ENCODE results near the gene RIPPLY3. TPM values are rescaled to one million over a fixed set of nuclear protein-coding genes. Genes with fewer than 3 reads are reported as not detected.
"Not testable (repeated sequence)": the region's sequence is repeated elsewhere in the genome, so short reads cannot be mapped to it uniquely, and the experiment has no call there.

Gene RIPPLY3
- total RNA-seq, 4 donors from 2014 or later, result 0.21 TPM; not detected in 3

- Histone ChIP-seq H3K4me3 (no peak overlapping the region), H3K36me3 (no peaks in the 10 kb centered on the region), H3K4me1 (no peaks in the 10 kb centered on the region), H3K27me3 (no peaks in the 10 kb centered on the region), H3K9me3 (no peaks in the 10 kb centered on the region), H3K27ac (no peak overlapping the region)
- DNase-seq (ENCODE audit: low spot score in 2 of 2), result no peak
- 79% methylated on average over 6 of the region's 6 CpGs for WGBS
- TF ChIP-seq POLR2A (IDR thresholded peaks at IDR 0.05) (no peak), EP300 (IDR thresholded peaks at IDR 0.05) (no peak), POLR2AphosphoS5 (IDR thresholded peaks at IDR 0.05) (no peak)
Observed at GRCh38 chr21:37045149-37045548, 38.6 kb downstream of the RIPPLY3 start.

- WGBS, result 80% methylated on average over 6 of the region's 6 CpGs
Observed at GRCh38 chr21:37045556-37045955, 39.1 kb downstream of the RIPPLY3 start.

GRCh38 chr21:37047079-37047478 lies 40.6 kb downstream of the RIPPLY3 start:
- H3K9me3 ChIP-seq, result no peaks in the 10 kb centered on the region
- no peak overlapping the region for H3K4me3 ChIP-seq
- WGBS, result 80% methylated on average over 3 of the region's 4 CpGs
- DNase-seq (ENCODE audit: low spot score in 2 of 2), result no peak
- H3K36me3 ChIP-seq, result no peaks in the 10 kb centered on the region
- H3K27ac ChIP-seq, result no peak overlapping the region
- no peak for TF ChIP-seq POLR2AphosphoS5 (IDR thresholded peaks at IDR 0.05)
- H3K4me1 ChIP-seq, result no peaks in the 10 kb centered on the region
- no peaks in the 10 kb centered on the region for H3K27me3 ChIP-seq

More at GRCh38 chr21:37045556-37045955, 39.1 kb downstream of the RIPPLY3 start:
- H3K27ac ChIP-seq, result no peak overlapping the region
- H3K27me3 ChIP-seq, result no peaks in the 10 kb centered on the region
- no peak for TF ChIP-seq EP300 (IDR thresholded peaks at IDR 0.05)
- no peak for DNase-seq (ENCODE audit: low spot score in 2 of 2)
- no peaks in the 10 kb centered on the region for H3K4me1 ChIP-seq
- no peak overlapping the region for H3K4me3 ChIP-seq
- H3K36me3 ChIP-seq, result no peaks in the 10 kb centered on the region
- no peaks in the 10 kb centered on the region for H3K9me3 ChIP-seq

GRCh38 chr21:37049741-37050140 lies 43.2 kb downstream of the RIPPLY3 start:
- not testable (repeated sequence) for H3K27ac ChIP-seq; H3K9me3 ChIP-seq; H3K4me1 ChIP-seq; H3K27me3 ChIP-seq; DNase-seq (ENCODE audit: low spot score in 2 of 2); H3K36me3 ChIP-seq; H3K4me3 ChIP-seq
- 88% methylated on average over 3 of the region's 3 CpGs for WGBS

- no peaks in the 10 kb centered on the region for H3K36me3 ChIP-seq
- no peak for DNase-seq (ENCODE audit: low spot score in 2 of 2)
- TF ChIP-seq CTCF (IDR thresholded peaks at IDR 0.05) (no peak), POLR2A (IDR thresholded peaks at IDR 0.05) (no peak), EP300 (IDR thresholded peaks at IDR 0.05) (no peak), POLR2AphosphoS5 (IDR thresholded peaks at IDR 0.05) (no peak)
- no peaks in the 10 kb centered on the region for H3K9me3 ChIP-seq
- no peaks in the 10 kb centered on the region for H3K27me3 ChIP-seq
- H3K4me3 ChIP-seq, result no peak overlapping the region
- WGBS, result 85% methylated on average over 2 of the region's 2 CpGs
- H3K27ac ChIP-seq, result no peak overlapping the region
- H3K4me1 ChIP-seq, result peaks cover 4% of the 10 kb centered on the region
Observed at GRCh38 chr21:37055271-37055855, 48.9 kb downstream of the RIPPLY3 start.

GRCh38 chr21:37057614-37058013 lies 51.1 kb downstream of the RIPPLY3 start:
- H3K36me3 ChIP-seq, result no peaks in the 10 kb centered on the region
- no peak overlapping the region for H3K4me3 ChIP-seq
- H3K27ac ChIP-seq, result no peak overlapping the region
- WGBS, result 92% methylated on average over 7 of the region's 7 CpGs
- H3K27me3 ChIP-seq, result no peaks in the 10 kb centered on the region
- no peaks in the 10 kb centered on the region for H3K9me3 ChIP-seq
- DNase-seq (ENCODE audit: low spot score in 2 of 2), result no peak
- TF ChIP-seq CTCF (IDR thresholded peaks at IDR 0.05) (no peak), POLR2A (IDR thresholded peaks at IDR 0.05) (no peak), EP300 (IDR thresholded peaks at IDR 0.05) (no peak), POLR2AphosphoS5 (IDR thresholded peaks at IDR 0.05) (no peak)
- peaks cover 8% of the 10 kb centered on the region for H3K4me1 ChIP-seq

- Histone ChIP-seq H3K27me3 (no peaks in the 10 kb centered on the region), H3K36me3 (no peaks in the 10 kb centered on the region), H3K9me3 (no peaks in the 10 kb centered on the region), H3K4me1 (peaks cover 8% of the 10 kb centered on the region), H3K27ac (no peak overlapping the region), H3K4me3 (no peak overlapping the region)
- TF ChIP-seq CTCF (IDR thresholded peaks at IDR 0.05), result no peak
- TF ChIP-seq POLR2A (IDR thresholded peaks at IDR 0.05), result no peak
- TF ChIP-seq POLR2AphosphoS5 (IDR thresholded peaks at IDR 0.05), result no peak
- no peak for TF ChIP-seq EP300 (IDR thresholded peaks at IDR 0.05)
- 57% methylated on average over 2 of the region's 2 CpGs for WGBS
- DNase-seq (ENCODE audit: low spot score in 2 of 2), result no peak
Observed at GRCh38 chr21:37058261-37058660, 51.8 kb downstream of the RIPPLY3 start.

Data from suprapubic skin (tissue), 4 donors.